ENCODE results near the gene SMAD6. TPM values are rescaled to one million over a fixed set of nuclear protein-coding genes. Genes with fewer than 3 reads are reported as not detected.
A peak's percentile ranks its signal among the peaks of the same experiment; 100 is the strongest.

SMAD6 gene
- total RNA-seq, 4 donors from 2014 or later: 59.3 to 118 (median 62.3) TPM

DNA sequence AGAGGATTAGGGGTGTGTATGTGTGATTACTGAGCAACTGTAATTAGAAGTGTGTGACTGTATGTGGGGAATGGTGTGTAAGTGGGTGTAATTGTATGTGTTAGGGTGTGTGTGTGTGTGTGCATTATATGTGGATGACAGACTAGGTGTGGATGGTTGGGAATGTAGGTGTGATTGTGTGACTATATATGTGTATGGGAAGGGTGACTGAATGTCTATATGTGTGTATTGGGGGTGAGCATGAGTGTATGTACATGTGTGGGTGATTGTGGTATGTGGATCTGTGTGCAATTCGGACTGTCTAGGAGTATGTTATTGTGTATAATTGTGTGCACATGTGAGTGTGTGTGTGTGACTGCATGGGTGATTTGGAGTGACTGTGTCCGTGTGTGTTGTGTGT lies 43.2 kb upstream of the SMAD6 start:
- no peaks in the 10 kb centered on the region for H3K36me3 ChIP-seq
- intact Hi-C loops (cut with DNase I): no loop called here
- peaks cover 0 to 33% of the 10 kb centered on the region in 2 donors for H3K4me1 ChIP-seq
- H3K27me3 ChIP-seq: peaks cover 4% of the 10 kb centered on the region
- H3K9me3 ChIP-seq: no peaks in the 10 kb centered on the region
- no peak overlapping the region for H3K27ac ChIP-seq
- TF ChIP-seq POLR2A (IDR thresholded peaks at IDR 0.05): no peak
- TF ChIP-seq, protein P1, sequence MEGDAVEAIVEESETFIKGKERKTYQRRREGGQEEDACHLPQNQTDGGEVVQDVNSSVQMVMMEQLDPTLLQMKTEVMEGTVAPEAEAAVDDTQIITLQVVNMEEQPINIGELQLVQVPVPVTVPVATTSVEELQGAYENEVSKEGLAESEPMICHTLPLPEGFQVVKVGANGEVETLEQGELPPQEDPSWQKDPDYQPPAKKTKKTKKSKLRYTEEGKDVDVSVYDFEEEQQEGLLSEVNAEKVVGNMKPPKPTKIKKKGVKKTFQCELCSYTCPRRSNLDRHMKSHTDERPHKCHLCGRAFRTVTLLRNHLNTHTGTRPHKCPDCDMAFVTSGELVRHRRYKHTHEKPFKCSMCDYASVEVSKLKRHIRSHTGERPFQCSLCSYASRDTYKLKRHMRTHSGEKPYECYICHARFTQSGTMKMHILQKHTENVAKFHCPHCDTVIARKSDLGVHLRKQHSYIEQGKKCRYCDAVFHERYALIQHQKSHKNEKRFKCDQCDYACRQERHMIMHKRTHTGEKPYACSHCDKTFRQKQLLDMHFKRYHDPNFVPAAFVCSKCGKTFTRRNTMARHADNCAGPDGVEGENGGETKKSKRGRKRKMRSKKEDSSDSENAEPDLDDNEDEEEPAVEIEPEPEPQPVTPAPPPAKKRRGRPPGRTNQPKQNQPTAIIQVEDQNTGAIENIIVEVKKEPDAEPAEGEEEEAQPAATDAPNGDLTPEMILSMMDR (IDR thresholded peaks at IDR 0.05): no peak
- no peak for DNase-seq
- WGBS, 2 donors: 87 to 99% methylated on average over 2 of the region's 2 CpGs
- H3K4me3 ChIP-seq (replicated peaks in 1 of 3): no peak overlapping the region

DNA sequence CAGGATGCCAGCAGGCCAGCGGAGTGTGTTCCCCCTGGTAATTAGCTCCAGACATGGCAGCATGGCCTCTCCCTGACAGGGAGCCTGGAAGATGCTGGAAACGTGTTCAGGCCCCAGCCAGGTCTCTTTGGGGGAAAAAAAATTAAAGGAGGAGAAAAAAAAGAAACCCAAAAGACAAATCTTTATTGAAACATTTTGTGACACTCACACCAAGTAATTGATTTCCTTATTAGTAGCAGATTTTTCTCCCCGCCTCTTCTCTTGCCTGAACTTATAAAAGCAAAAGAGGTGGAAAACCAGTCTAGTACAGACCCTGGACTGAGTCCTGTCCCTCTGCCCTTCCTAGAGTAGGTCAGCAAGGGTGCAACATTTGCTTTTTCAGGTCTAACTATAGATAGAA lies 42.7 kb upstream of the SMAD6 start:
- DNase-seq: no peak
- whole genome bisulfite sequencing, 2 donors: 86 to 97% methylated on average over 3 of the region's 3 CpGs
- peaks cover 4% of the 10 kb centered on the region for H3K27me3 ChIP-seq
- no peak overlapping the region for H3K4me3 ChIP-seq (replicated peaks in 1 of 3)
- no peaks in the 10 kb centered on the region for H3K36me3 ChIP-seq
- H3K9me3 ChIP-seq: no peaks in the 10 kb centered on the region
- no peak for TF ChIP-seq POLR2A (IDR thresholded peaks at IDR 0.05)
- TF ChIP-seq, protein P1 (IDR thresholded peaks at IDR 0.05): no peak
- intact Hi-C loops (cut with DNase I): no loop called here
- peaks cover 0 to 33% of the 10 kb centered on the region in 2 donors for H3K4me1 ChIP-seq
- no peak overlapping the region for H3K27ac ChIP-seq

DNA sequence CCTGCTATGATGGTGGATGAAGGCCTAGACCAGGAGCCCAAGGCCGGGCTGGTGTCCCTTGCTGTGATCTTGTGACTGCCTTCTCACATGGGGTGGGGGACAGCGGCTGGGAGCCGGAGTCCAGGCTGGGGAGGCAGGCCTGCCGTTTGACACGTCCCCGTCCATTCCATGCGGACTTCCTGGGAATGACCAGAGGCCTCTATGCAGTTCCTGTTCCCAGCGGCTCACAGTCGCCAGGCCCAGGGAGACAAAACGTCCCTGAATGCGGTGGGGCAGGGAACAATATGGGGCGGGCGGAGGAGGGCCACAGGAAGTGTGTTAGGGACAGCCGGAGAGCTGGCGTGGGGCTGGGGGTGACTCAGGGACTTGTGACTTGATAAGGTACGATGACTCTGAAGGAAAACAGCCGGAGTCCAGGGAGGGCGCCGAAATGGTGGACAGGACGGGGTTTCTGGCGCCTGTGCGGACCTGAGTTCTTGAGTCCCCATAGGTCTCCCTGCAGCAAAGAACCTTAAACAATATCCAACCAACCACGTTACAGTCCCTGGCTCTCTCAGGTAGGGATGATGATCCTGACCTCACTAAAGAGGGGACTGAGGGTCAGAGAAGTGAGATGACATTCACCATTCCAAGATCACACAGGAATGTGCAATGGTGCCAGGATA lies 40.5 kb upstream of the SMAD6 start:
- Histone ChIP-seq H3K27me3 (no peaks in the 10 kb centered on the region), H3K36me3 (no peaks in the 10 kb centered on the region), H3K4me3 (replicated peaks in 1 of 3) (no peak overlapping the region), H3K9me3 (no peaks in the 10 kb centered on the region), H3K27ac (peak overlapping the region in 2 of 3 donors; percentile 45 to 68), H3K4me1 (peaks cover 0 to 15% of the 10 kb centered on the region in 2 donors)
- TF ChIP-seq, protein P1 (IDR thresholded peaks at IDR 0.05): no peak
- TF ChIP-seq POLR2A (IDR thresholded peaks at IDR 0.05): no peak
- DNase-seq: no peak
- intact Hi-C loops (cut with DNase I): no loop called here
- 85 to 87% methylated on average over 23 of the region's 23 CpGs for WGBS, 2 donors

DNA sequence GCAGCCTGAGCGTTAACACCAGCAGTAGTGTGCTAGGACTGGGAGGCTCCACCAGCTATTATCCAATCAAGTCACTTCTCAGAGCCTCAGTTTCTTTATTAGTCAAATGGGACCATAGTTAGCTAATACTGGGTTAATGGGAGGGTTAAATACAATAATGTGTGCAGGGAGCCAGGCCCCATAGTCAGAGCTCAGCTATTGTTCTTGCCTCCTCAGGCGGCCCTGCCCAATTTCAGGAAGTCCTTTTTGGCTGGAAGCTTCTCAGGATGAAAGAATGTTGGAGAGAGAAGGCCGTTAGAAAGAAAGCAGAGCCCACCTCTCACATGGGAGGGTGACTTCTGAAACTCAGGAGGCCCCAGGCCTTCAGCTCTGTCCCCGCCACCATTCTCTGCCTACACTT lies 39.5 kb upstream of the SMAD6 start:
- 71 to 80% methylated on average over 4 of the region's 4 CpGs for WGBS, 2 donors
- no peak for DNase-seq
- Histone ChIP-seq H3K27me3 (no peaks in the 10 kb centered on the region), H3K9me3 (no peaks in the 10 kb centered on the region), H3K4me3 (replicated peaks in 1 of 3) (no peak overlapping the region), H3K27ac (peak overlapping the region in 1 of 3 donors; percentile 43), H3K4me1 (peaks cover 0 to 10% of the 10 kb centered on the region in 2 donors), H3K36me3 (no peaks in the 10 kb centered on the region)
- intact Hi-C loops (cut with DNase I): no loop called here
- TF ChIP-seq, protein P1 (IDR thresholded peaks at IDR 0.05): no peak
- TF ChIP-seq POLR2A (IDR thresholded peaks at IDR 0.05): no peak

DNA sequence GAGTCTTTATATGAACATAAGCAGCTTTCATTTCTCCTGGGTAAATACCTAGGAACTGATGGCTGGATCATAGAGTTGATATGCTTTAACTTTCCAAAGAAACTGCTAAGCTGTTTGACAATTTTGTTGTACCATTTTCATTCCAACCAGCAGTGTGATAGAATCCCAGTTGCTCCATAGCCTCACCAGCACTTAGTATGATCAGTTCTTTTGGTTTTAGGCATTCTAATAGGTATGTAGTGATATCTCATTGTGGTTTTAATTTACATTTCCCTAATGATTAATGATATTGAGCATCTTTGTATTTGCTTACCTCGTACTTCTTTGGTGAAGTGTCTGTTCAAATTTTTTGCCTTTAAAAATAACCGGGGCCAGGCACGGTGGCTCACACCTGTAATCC lies 38.4 kb upstream of the SMAD6 start:
- Histone ChIP-seq H3K4me1 (peaks cover 0 to 5% of the 10 kb centered on the region in 2 donors), H3K36me3 (no peaks in the 10 kb centered on the region), H3K4me3 (replicated peaks in 1 of 3) (no peak overlapping the region), H3K9me3 (no peaks in the 10 kb centered on the region), H3K27me3 (no peaks in the 10 kb centered on the region), H3K27ac (no peak overlapping the region)
- TF ChIP-seq POLR2A (IDR thresholded peaks at IDR 0.05): no peak
- TF ChIP-seq, protein P1 (IDR thresholded peaks at IDR 0.05): no peak
- DNase-seq: no peak
- WGBS, 2 donors: 93 to 94% methylated on average over 3 of the region's 3 CpGs
- intact Hi-C loops (cut with DNase I): no loop called here
